Measurements from ENCODE around the gene WRAP53. TPM values are rescaled to one million over a fixed set of nuclear protein-coding genes. Genes with fewer than 3 reads are reported as not detected.

Gene WRAP53
- total and polyA plus RNA-seq, 2 donors (not counting 1 experiment from before 2014, with no cell fraction given), result 13.1 to 18.2 TPM

- Histone ChIP-seq H3K9ac (ENCODE audit: low read length) (peak overlapping the region; percentile 61), H4K20me1 (ENCODE audit: control insufficient read depth, insufficient read depth, low read length, poor library complexity, severe bottlenecking) (no peaks in the 10 kb centered on the region), H3K36me3 (replicated peaks in 1 of 2; ENCODE audit: control extremely low read depth in 1 of 2, control insufficient read depth in 1 of 2, extremely low read depth in 1 of 2, insufficient read depth in 2 of 2, low read length in 1 of 2) (no peaks in the 10 kb centered on the region), H3K4me2 (replicated peaks; ENCODE audit: low read depth, low read length, poor library complexity, severe bottlenecking) (peak overlapping the region; percentile 92), H3K79me2 (ENCODE audit: control insufficient read depth, insufficient read depth, low read length) (no peaks in the 10 kb centered on the region), H3K9me3 (ENCODE audit: control extremely low read depth in 1 of 3, control insufficient read depth in 2 of 3, insufficient read depth in 1 of 3, low read length in 2 of 3) (peaks cover 0 to 3% (median 0%) of the 10 kb centered on the region in 3 donors), H3K27ac (ENCODE audit: low read length in 2 of 2) (no peak overlapping the region), H3K4me3 (ENCODE audit: control extremely low read depth in 1 of 5, extremely low read depth in 1 of 5, insufficient read depth in 1 of 5, low read depth in 2 of 5, low read length in 4 of 5) (peak overlapping the region in 3 of 5 experiments; percentile 39 to 63 (median 47)), H2AFZ (ENCODE audit: insufficient read depth, low read depth, low read length, poor library complexity, severe bottlenecking) (peak overlapping the region; percentile 79), H3K27me3 (replicated peaks in 1 of 4; ENCODE audit: control extremely low read depth in 1 of 4, control insufficient read depth in 3 of 4, insufficient read depth in 4 of 4, low read length in 3 of 4) (peaks cover 0 to 80% (median 40%) of the 10 kb centered on the region in 4 experiments), H3K4me1 (ENCODE audit: control insufficient read depth in 2 of 2, insufficient read depth in 2 of 2, low read length in 2 of 2) (peaks cover 20 to 26% of the 10 kb centered on the region in 2 donors)
- DNase-seq (peak; percentile 47), ATAC-seq (ENCODE audit: low read depth) (no peak)
- Mint-ChIP-seq H3K4me3 (peak overlapping the region; percentile 83), H3K27ac (no peak overlapping the region), H3K4me1 (peaks cover 24% of the 10 kb centered on the region), H3K27me3 (peaks cover 73% of the 10 kb centered on the region), H3K9me3 (ENCODE audit: insufficient read depth) (no peaks in the 10 kb centered on the region)
- WGBS (ENCODE audit: insufficient coverage), result 0% methylated on average over 16 of the region's 16 CpGs
- POLR2A ChIA-PET, result interaction anchor here (0.7 kb wide), 1 partner anchor 13 kb away, joined by 6 read pairs; the partner anchor contains the start of gene EFNB3
- TF ChIP-seq EZH2 (IDR thresholded peaks at IDR 0.05; ENCODE audit: borderline replicate concordance, insufficient read depth, low read depth, low read length, poor library complexity, severe bottlenecking), result no peak
- intact Hi-C loops (cut with micrococcal nuclease), result no loop called here
- CTCF ChIA-PET, result no interaction called here
Observed at GRCh38 chr17:7717756-7718350, 29.6 kb downstream of the WRAP53 start.

GRCh38 chr17:7719661-7720060 lies 31.4 kb downstream of the WRAP53 start:
- peaks cover 0 to 66% (median 41%) of the 10 kb centered on the region in 4 experiments for H3K27me3 ChIP-seq (replicated peaks in 1 of 4; ENCODE audit: control extremely low read depth in 1 of 4, control insufficient read depth in 3 of 4, insufficient read depth in 4 of 4, low read length in 3 of 4)
- H3K36me3 ChIP-seq (replicated peaks in 1 of 2; ENCODE audit: control extremely low read depth in 1 of 2, control insufficient read depth in 1 of 2, extremely low read depth in 1 of 2, insufficient read depth in 2 of 2, low read length in 1 of 2), result no peaks in the 10 kb centered on the region
- H3K4me3 Mint-ChIP-seq, result no peak overlapping the region
- H3K4me2 ChIP-seq (replicated peaks; ENCODE audit: low read depth, low read length, poor library complexity, severe bottlenecking), result no peak overlapping the region
- peaks cover 69% of the 10 kb centered on the region for H3K27me3 Mint-ChIP-seq
- ChIA-PET CTCF (no interaction called here), POLR2A (no interaction called here)
- H2AFZ ChIP-seq (ENCODE audit: insufficient read depth, low read depth, low read length, poor library complexity, severe bottlenecking), result no peak overlapping the region
- no peak for ATAC-seq (ENCODE audit: low read depth)
- H3K27ac Mint-ChIP-seq, result no peak overlapping the region
- H3K9me3 ChIP-seq (ENCODE audit: control extremely low read depth in 1 of 3, control insufficient read depth in 2 of 3, insufficient read depth in 1 of 3, low read length in 2 of 3), result peaks cover 0 to 3% (median 0%) of the 10 kb centered on the region in 3 donors
- DNase-seq, result no peak
- WGBS (ENCODE audit: insufficient coverage), result 93% methylated on average over 9 of the region's 9 CpGs
- TF ChIP-seq CTCF (IDR thresholded peaks at IDR 0.05), result no peak
- TF ChIP-seq EZH2 (IDR thresholded peaks at IDR 0.05; ENCODE audit: borderline replicate concordance, insufficient read depth, low read depth, low read length, poor library complexity, severe bottlenecking), result no peak
- H3K4me1 ChIP-seq (ENCODE audit: control insufficient read depth in 2 of 2, insufficient read depth in 2 of 2, low read length in 2 of 2), result peaks cover 20 to 26% of the 10 kb centered on the region in 2 donors
- no peaks in the 10 kb centered on the region for H3K9me3 Mint-ChIP-seq (ENCODE audit: insufficient read depth)
- H3K79me2 ChIP-seq (ENCODE audit: control insufficient read depth, insufficient read depth, low read length), result no peaks in the 10 kb centered on the region
- H3K4me3 ChIP-seq (ENCODE audit: control extremely low read depth in 1 of 5, extremely low read depth in 1 of 5, insufficient read depth in 1 of 5, low read depth in 2 of 5, low read length in 4 of 5), result no peak overlapping the region
- H3K9ac ChIP-seq (ENCODE audit: low read length), result no peak overlapping the region
- H3K27ac ChIP-seq (ENCODE audit: low read length in 2 of 2), result no peak overlapping the region
- intact Hi-C loops (cut with micrococcal nuclease), result no loop called here
- peaks cover 24% of the 10 kb centered on the region for H3K4me1 Mint-ChIP-seq
- no peaks in the 10 kb centered on the region for H4K20me1 ChIP-seq (ENCODE audit: control insufficient read depth, insufficient read depth, low read length, poor library complexity, severe bottlenecking)
